ENCODE measurements around the gene CMPK2.

CMPK2 gene

GRCh38 chr2:6841537-6842287, 24.0 kb downstream of the CMPK2 start:
- TF ChIP-seq CTCF (IDR thresholded peaks at IDR 0.05; ENCODE audit: insufficient read depth, missing control alignments): no peak
- DNase-seq (ENCODE audit: insufficient read length, low spot score) (no peak), FAIRE-seq (no peak)

GRCh38 chr2:6838673-6839319, 26.9 kb downstream of the CMPK2 start:
- DNase-seq (ENCODE audit: insufficient read length, low spot score) (no peak), FAIRE-seq (no peak)
- TF ChIP-seq CTCF (IDR thresholded peaks at IDR 0.05; ENCODE audit: insufficient read depth, missing control alignments): no peak

GRCh38 chr2:6835467-6835866, 30.2 kb downstream of the CMPK2 start:
- TF ChIP-seq CTCF (IDR thresholded peaks at IDR 0.05; ENCODE audit: insufficient read depth, missing control alignments): no peak
- DNase-seq (ENCODE audit: insufficient read length, low spot score): no peak
- no peak for FAIRE-seq

- no peak for TF ChIP-seq CTCF (IDR thresholded peaks at IDR 0.05; ENCODE audit: insufficient read depth, missing control alignments)
- FAIRE-seq: no peak
- DNase-seq (ENCODE audit: insufficient read length, low spot score): no peak
Measured at GRCh38 chr2:6834163-6834562, 31.5 kb downstream of the CMPK2 start.

GRCh38 chr2:6833300-6833604, 32.5 kb downstream of the CMPK2 start:
- DNase-seq (ENCODE audit: insufficient read length, low spot score) (no peak), FAIRE-seq (no peak)
- TF ChIP-seq CTCF (IDR thresholded peaks at IDR 0.05; ENCODE audit: insufficient read depth, missing control alignments): no peak

GRCh38 chr2:6832596-6833299, 33.0 kb downstream of the CMPK2 start:
- FAIRE-seq (no peak), DNase-seq (ENCODE audit: insufficient read length, low spot score) (no peak)
- TF ChIP-seq CTCF (IDR thresholded peaks at IDR 0.05; ENCODE audit: insufficient read depth, missing control alignments): no peak

- FAIRE-seq: no peak
- no peak for DNase-seq (ENCODE audit: insufficient read length, low spot score)
- TF ChIP-seq CTCF (IDR thresholded peaks at IDR 0.05; ENCODE audit: insufficient read depth, missing control alignments): no peak
Measured at GRCh38 chr2:6831229-6831628, 34.5 kb downstream of the CMPK2 start.
